WTC11 (cell line): ENCODE measurements around the gene STOX2. TPM values are rescaled to one million over a fixed set of nuclear protein-coding genes. Genes with fewer than 3 reads are reported as not detected.
A peak's percentile ranks its signal among the peaks of the same experiment; 100 is the strongest.
"Not testable (repeated sequence)": the region's sequence is repeated elsewhere in the genome, so short reads cannot be mapped to it uniquely, and the experiment has no call there.

Experiments used
- ATAC-seq: fragments of 200-7000 bp; cut with Tn5 transposase; 2 replicates; pipeline ENCODE4 v1.10.0; 2021; ENCODE audit warnings: mild to moderate bottlenecking, moderate library complexity
- CTCF ChIA-PET: fragments of 300-600 bp; sonication (Branson Sonifier 250); formaldehyde crosslinking; loops from one replicate; lab custom pipeline; 2021; ENCODE audit warnings: antibody characterized with exemption; lab: Charles Lee
- POLR2A ChIA-PET: fragments of 350-600 bp; sonication (Branson Sonifier 250); formaldehyde crosslinking; loops from one replicate; lab custom pipeline; 2021; ENCODE audit warnings: antibody characterized with exemption; lab: Charles Lee
- DNase-seq: peaks from one replicate; pipeline ENCODE4 v3.0.0; 2021; ENCODE audit warnings: low spot score
- H3K27ac Mint-ChIP-seq: 2 replicates; pipeline ENCODE4 v1.8.0; 2021; ENCODE audit warnings: mixed read lengths
- H3K27me3 Mint-ChIP-seq: 2 replicates; pipeline ENCODE4 v1.8.0; 2021; ENCODE audit warnings: low read depth, mild to moderate bottlenecking, moderate library complexity, mixed read lengths
- H3K36me3 Mint-ChIP-seq: 2 replicates; pipeline ENCODE4 v1.8.0; 2021; ENCODE audit warnings: mixed read lengths
- H3K4me1 Mint-ChIP-seq: 2 replicates; pipeline ENCODE4 v1.8.0; 2022; ENCODE audit warnings: mixed read lengths
- H3K4me3 Mint-ChIP-seq: 2 replicates; pipeline ENCODE4 v1.8.0; 2021; ENCODE audit warnings: mild to moderate bottlenecking, moderate library complexity, mixed read lengths
- H3K9me3 Mint-ChIP-seq: 2 replicates; pipeline ENCODE4 v1.8.0; 2021; ENCODE audit warnings: mixed read lengths
- ARID4B ChIP-seq: sonication (generic); formaldehyde crosslinking; IDR thresholded peaks from 2 replicates; pipeline ENCODE4 v1.8.0; 2023; ENCODE audit warnings: missing genetic modification reagents, mild to moderate bottlenecking, borderline replicate concordance
- CBFB ChIP-seq: sonication (generic); formaldehyde crosslinking; IDR thresholded peaks from 2 replicates; pipeline ENCODE4 v1.8.1; 2022; ENCODE audit warnings: mild to moderate bottlenecking, low read depth, missing genetic modification reagents
- E2F5 ChIP-seq: sonication (generic); formaldehyde crosslinking; IDR thresholded peaks from 2 replicates; pipeline ENCODE4 v1.8.1; 2022; ENCODE audit warnings: mild to moderate bottlenecking, moderate library complexity, missing genetic modification reagents
- GTF2I ChIP-seq: fragments of 250-450 bp; sonication (Bioruptor Pico); conservative IDR thresholded peaks from 2 replicates; pipeline ENCODE4 v1.4.0; 2021; ENCODE audit warnings: mild to moderate bottlenecking
- HMGXB4 ChIP-seq: sonication (generic); formaldehyde crosslinking; IDR thresholded peaks from 2 replicates; pipeline ENCODE4 v1.8.1; 2023; ENCODE audit warnings: mild to moderate bottlenecking, moderate library complexity, missing genetic modification reagents
- JUN ChIP-seq: sonication (generic); formaldehyde crosslinking; IDR thresholded peaks from 2 replicates; pipeline ENCODE4 v1.8.0; 2023; ENCODE audit warnings: mild to moderate bottlenecking, missing genetic modification reagents
- KAT7 ChIP-seq: sonication (generic); formaldehyde crosslinking; IDR thresholded peaks from 2 replicates; pipeline ENCODE4 v1.8.1; 2023; ENCODE audit warnings: missing genetic modification reagents, mild to moderate bottlenecking, borderline replicate concordance
- PREB ChIP-seq: sonication (generic); formaldehyde crosslinking; IDR thresholded peaks from 2 replicates; pipeline ENCODE4 v1.8.1; 2022; ENCODE audit warnings: mild to moderate bottlenecking, missing genetic modification reagents, moderate library complexity, borderline replicate concordance
- RORB ChIP-seq: fragments of 250-450 bp; sonication (Bioruptor Pico); IDR thresholded peaks from 2 replicates; pipeline ENCODE4 v1.9.0; 2021; ENCODE audit warnings: mild to moderate bottlenecking
- TCF7 ChIP-seq: sonication (generic); formaldehyde crosslinking; IDR thresholded peaks from 2 replicates; pipeline ENCODE4 v1.8.0; 2022; ENCODE audit warnings: mild to moderate bottlenecking, low read depth, missing genetic modification reagents, moderate library complexity
- ZBTB43 ChIP-seq: sonication (generic); formaldehyde crosslinking; IDR thresholded peaks from 2 replicates; pipeline ENCODE4 v1.8.1; 2023; ENCODE audit warnings: mild to moderate bottlenecking, missing genetic modification reagents
- ZNF138 ChIP-seq: sonication (generic); formaldehyde crosslinking; conservative IDR thresholded peaks from 2 replicates; pipeline ENCODE4 v1.8.1; 2022; ENCODE audit warnings: mild to moderate bottlenecking, moderate library complexity, missing genetic modification reagents
- ZNF671 ChIP-seq: fragments of 250-450 bp; sonication (Bioruptor Pico); IDR thresholded peaks from 2 replicates; pipeline ENCODE4 v1.8.0; 2021; ENCODE audit warnings: mild to moderate bottlenecking
- ZSCAN18 ChIP-seq: fragments of 250-450 bp; sonication (Bioruptor Pico); IDR thresholded peaks from 2 replicates; pipeline ENCODE4 v2.1.2; 2022; ENCODE audit warnings: mild to moderate bottlenecking, moderate library complexity
- total RNA-seq: library from RNA; stranded (reverse); gene quantifications from 3 replicates; pipeline ENCODE4 v1.2.3, GENCODE V29; 2021

The STOX2 gene
- total RNA-seq, 1 experiment from 2014 or later: 31.6 TPM

- TF ChIP-seq ARID4B (CRISPR knock-in tag): no peak
Observed at GRCh38 chr4:183941964-183942363, 36.9 kb downstream of the STOX2 start (continued).

- POLR2A ChIA-PET: no interaction called here
- CTCF ChIA-PET: no interaction called here
- no peaks in the 10 kb centered on the region for H3K9me3 Mint-ChIP-seq
- H3K27ac Mint-ChIP-seq: peak overlapping the region; percentile 38
- no peak overlapping the region for H3K4me3 Mint-ChIP-seq
- H3K36me3 Mint-ChIP-seq: no peaks in the 10 kb centered on the region
- no peak for TF ChIP-seq PREB (CRISPR knock-in tag)
- TF ChIP-seq ZSCAN18: no peak
- TF ChIP-seq RORB (CRISPR knock-in tag): no peak
- no peak for TF ChIP-seq ZNF671 (CRISPR knock-in tag)
- TF ChIP-seq ZBTB43 (CRISPR knock-in tag): no peak
- TF ChIP-seq ZNF138: no peak
- no peak for TF ChIP-seq CBFB (CRISPR knock-in tag)
- TF ChIP-seq HMGXB4 (CRISPR knock-in tag): no peak
- TF ChIP-seq E2F5 (CRISPR knock-in tag): no peak
- DNase-seq: no peak
- peaks cover 44% of the 10 kb centered on the region for H3K4me1 Mint-ChIP-seq
- H3K27me3 Mint-ChIP-seq: no peaks in the 10 kb centered on the region
- peak; percentile 36; the same call in 1 of the 2 replicates for ATAC-seq
Observed at GRCh38 chr4:183945741-183946140, 40.6 kb downstream of the STOX2 start.

GRCh38 chr4:183950536-183950935 is 45.4 kb downstream of the STOX2 start:
- peak overlapping the region; percentile 43 for H3K27ac Mint-ChIP-seq
- H3K27me3 Mint-ChIP-seq: no peaks in the 10 kb centered on the region
- ATAC-seq: peak; percentile 46
- H3K4me3 Mint-ChIP-seq: no peak overlapping the region
- ChIA-PET POLR2A (interaction anchor here (0.5 to 0.7 kb wide), 3 partner anchors 18 to 954 kb away, joined by 3 to 8 read pairs (median 7); no protein-coding TSS in a partner anchor), CTCF (no interaction called here)
- H3K36me3 Mint-ChIP-seq: peaks cover 7% of the 10 kb centered on the region
- TF ChIP-seq JUN (no peak), TCF7 (CRISPR knock-in tag) (no peak), E2F5 (CRISPR knock-in tag) (no peak), GTF2I (no peak), KAT7 (CRISPR knock-in tag) (no peak), RORB (CRISPR knock-in tag) (no peak)
- H3K4me1 Mint-ChIP-seq: peaks cover 38% of the 10 kb centered on the region
- DNase-seq: no peak
- peaks cover 7% of the 10 kb centered on the region for H3K9me3 Mint-ChIP-seq

- H3K4me3 Mint-ChIP-seq, H3K9me3 Mint-ChIP-seq, CTCF ChIA-PET, H3K36me3 Mint-ChIP-seq, POLR2A ChIA-PET, ATAC-seq, H3K27ac Mint-ChIP-seq, DNase-seq, H3K27me3 Mint-ChIP-seq: not testable (repeated sequence)
- peaks cover 31% of the 10 kb centered on the region for H3K4me1 Mint-ChIP-seq
Observed at GRCh38 chr4:183952652-183953051, 47.5 kb downstream of the STOX2 start.
